ENCODE data around the gene EZR. TPM values are rescaled to one million over a fixed set of nuclear protein-coding genes. Genes with fewer than 3 reads are reported as not detected.

Gene EZR
- total and polyA plus RNA-seq, 2 of the 13 experiments (the other 11 are each of a cell fraction or from before 2014, with no cell fraction given), result 34.7 to 60.3 TPM

- TF ChIP-seq, protein P1, sequence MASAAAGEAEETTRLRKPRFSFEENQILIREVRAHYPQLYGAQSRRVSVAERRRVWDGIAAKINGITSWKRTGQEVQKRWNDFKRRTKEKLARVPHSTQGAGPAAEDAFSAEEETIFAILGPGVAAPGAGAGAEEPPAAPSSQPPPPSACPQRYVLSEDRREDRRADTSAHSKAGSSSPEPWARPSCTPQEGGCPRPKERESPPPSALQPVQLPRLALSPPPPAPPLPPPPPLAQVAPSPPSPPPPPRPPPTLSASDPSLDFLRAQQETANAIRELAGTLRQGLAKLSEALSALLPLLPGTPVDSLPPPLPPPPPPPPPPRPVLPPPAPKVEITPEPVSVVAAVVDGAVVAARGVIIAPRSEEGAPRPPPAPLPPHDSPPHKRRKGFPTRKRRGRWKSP (CRISPR knock-in tag; IDR thresholded peaks at IDR 0.05), result no peak; the same call in 1 of the 2 replicates
- TF ChIP-seq ZNF501 (CRISPR knock-in tag; IDR thresholded peaks at IDR 0.05), result 0 out of 2 replicates have a peak, but pooled peaks have one; percentile 37
- 0 out of 2 replicates have a peak, but pooled peaks have one; percentile 15 for TF ChIP-seq MIER3 (CRISPR knock-in tag; IDR thresholded peaks at IDR 0.05; ENCODE audit: borderline replicate concordance)
- no peak for TF ChIP-seq KAT8 (CRISPR knock-in tag; IDR thresholded peaks at IDR 0.05)
- no peak for TF ChIP-seq ZBTB42 (CRISPR knock-in tag; IDR thresholded peaks at IDR 0.05)
- TF ChIP-seq DMAP1 (CRISPR knock-in tag; IDR thresholded peaks at IDR 0.05), result no peak
- TF ChIP-seq UBTF (CRISPR knock-in tag; IDR thresholded peaks at IDR 0.05), result peak; percentile 64
- TF ChIP-seq ONECUT2 (CRISPR knock-in tag; IDR thresholded peaks at IDR 0.05), result 0 out of 2 replicates have a peak, but pooled peaks have one; percentile 23
- TF ChIP-seq ZNF337 (CRISPR knock-in tag; IDR thresholded peaks at IDR 0.05; ENCODE audit: borderline replicate concordance, low read depth), result no peak
- TF ChIP-seq RELA (CRISPR knock-in tag; IDR thresholded peaks at IDR 0.05), result no peak
- TF ChIP-seq, protein P2, sequence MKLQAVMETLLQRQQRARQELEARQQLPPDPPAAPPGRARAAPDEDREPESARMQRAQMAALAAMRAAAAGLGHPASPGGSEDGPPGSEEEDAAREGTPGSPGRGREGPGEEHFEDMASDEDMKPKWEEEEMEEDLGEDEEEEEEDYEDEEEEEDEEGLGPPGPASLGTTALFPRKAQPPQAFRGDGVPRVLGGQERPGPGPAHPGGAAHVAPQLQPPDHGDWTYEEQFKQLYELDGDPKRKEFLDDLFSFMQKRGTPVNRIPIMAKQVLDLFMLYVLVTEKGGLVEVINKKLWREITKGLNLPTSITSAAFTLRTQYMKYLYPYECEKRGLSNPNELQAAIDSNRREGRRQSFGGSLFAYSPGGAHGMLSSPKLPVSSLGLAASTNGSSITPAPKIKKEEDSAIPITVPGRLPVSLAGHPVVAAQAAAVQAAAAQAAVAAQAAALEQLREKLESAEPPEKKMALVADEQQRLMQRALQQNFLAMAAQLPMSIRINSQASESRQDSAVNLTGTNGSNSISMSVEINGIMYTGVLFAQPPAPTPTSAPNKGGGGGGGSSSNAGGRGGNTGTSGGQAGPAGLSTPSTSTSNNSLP (IDR thresholded peaks at IDR 0.05; ENCODE audit: low read depth, low read length), result no peak
- TF ChIP-seq, protein P3, sequence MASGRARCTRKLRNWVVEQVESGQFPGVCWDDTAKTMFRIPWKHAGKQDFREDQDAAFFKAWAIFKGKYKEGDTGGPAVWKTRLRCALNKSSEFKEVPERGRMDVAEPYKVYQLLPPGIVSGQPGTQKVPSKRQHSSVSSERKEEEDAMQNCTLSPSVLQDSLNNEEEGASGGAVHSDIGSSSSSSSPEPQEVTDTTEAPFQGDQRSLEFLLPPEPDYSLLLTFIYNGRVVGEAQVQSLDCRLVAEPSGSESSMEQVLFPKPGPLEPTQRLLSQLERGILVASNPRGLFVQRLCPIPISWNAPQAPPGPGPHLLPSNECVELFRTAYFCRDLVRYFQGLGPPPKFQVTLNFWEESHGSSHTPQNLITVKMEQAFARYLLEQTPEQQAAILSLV (CRISPR knock-in tag; IDR thresholded peaks at IDR 0.05; ENCODE audit: borderline replicate concordance), result no peak; the same call in 1 of the 2 replicates
- no peak for TF ChIP-seq ZFYVE20 (CRISPR knock-in tag; IDR thresholded peaks at IDR 0.05; ENCODE audit: borderline replicate concordance, low read depth)
- TF ChIP-seq GATAD1 (CRISPR knock-in tag; IDR thresholded peaks at IDR 0.05), result 0 out of 2 replicates have a peak, but pooled peaks have one; percentile 18
- no peak for TF ChIP-seq IKZF1 (IDR thresholded peaks at IDR 0.05)
- TF ChIP-seq NFE2 (CRISPR knock-in tag; IDR thresholded peaks at IDR 0.05), result no peak
- no peak for TF ChIP-seq ZSCAN22 (CRISPR knock-in tag; IDR thresholded peaks at IDR 0.05)
- no peak for TF ChIP-seq ZNF644 (CRISPR knock-in tag; IDR thresholded peaks at IDR 0.05; ENCODE audit: low read depth)
- no peak; the same call in 1 of the 2 replicates for TF ChIP-seq ETS1 (CRISPR knock-in tag; IDR thresholded peaks at IDR 0.05)
- no peak for TF ChIP-seq ZNF558 (CRISPR knock-in tag; IDR thresholded peaks at IDR 0.05; ENCODE audit: borderline replicate concordance)
- no peak for TF ChIP-seq IRF2 (CRISPR knock-in tag; IDR thresholded peaks at IDR 0.05)
These were observed 1.2 kb downstream of the EZR start (continued) for GRCh38 chr6:158817728-158818580.
